Measurements from ENCODE around the gene CEACAM7.

GRCh38 chr19:41670755-41671154 lies 17.3 kb downstream of the CEACAM7 start:
- TF ChIP-seq, protein P1, sequence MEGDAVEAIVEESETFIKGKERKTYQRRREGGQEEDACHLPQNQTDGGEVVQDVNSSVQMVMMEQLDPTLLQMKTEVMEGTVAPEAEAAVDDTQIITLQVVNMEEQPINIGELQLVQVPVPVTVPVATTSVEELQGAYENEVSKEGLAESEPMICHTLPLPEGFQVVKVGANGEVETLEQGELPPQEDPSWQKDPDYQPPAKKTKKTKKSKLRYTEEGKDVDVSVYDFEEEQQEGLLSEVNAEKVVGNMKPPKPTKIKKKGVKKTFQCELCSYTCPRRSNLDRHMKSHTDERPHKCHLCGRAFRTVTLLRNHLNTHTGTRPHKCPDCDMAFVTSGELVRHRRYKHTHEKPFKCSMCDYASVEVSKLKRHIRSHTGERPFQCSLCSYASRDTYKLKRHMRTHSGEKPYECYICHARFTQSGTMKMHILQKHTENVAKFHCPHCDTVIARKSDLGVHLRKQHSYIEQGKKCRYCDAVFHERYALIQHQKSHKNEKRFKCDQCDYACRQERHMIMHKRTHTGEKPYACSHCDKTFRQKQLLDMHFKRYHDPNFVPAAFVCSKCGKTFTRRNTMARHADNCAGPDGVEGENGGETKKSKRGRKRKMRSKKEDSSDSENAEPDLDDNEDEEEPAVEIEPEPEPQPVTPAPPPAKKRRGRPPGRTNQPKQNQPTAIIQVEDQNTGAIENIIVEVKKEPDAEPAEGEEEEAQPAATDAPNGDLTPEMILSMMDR (IDR thresholded peaks at IDR 0.05): no peak
- TF ChIP-seq POLR2A (IDR thresholded peaks at IDR 0.05): no peak

Data from thyroid gland (tissue), 4 donors.